Measurements from ENCODE around the gene AVL9.
"Not testable (repeated sequence)": the region's sequence is repeated elsewhere in the genome, so short reads cannot be mapped to it uniquely, and the experiment has no call there.

AVL9 gene

DNA sequence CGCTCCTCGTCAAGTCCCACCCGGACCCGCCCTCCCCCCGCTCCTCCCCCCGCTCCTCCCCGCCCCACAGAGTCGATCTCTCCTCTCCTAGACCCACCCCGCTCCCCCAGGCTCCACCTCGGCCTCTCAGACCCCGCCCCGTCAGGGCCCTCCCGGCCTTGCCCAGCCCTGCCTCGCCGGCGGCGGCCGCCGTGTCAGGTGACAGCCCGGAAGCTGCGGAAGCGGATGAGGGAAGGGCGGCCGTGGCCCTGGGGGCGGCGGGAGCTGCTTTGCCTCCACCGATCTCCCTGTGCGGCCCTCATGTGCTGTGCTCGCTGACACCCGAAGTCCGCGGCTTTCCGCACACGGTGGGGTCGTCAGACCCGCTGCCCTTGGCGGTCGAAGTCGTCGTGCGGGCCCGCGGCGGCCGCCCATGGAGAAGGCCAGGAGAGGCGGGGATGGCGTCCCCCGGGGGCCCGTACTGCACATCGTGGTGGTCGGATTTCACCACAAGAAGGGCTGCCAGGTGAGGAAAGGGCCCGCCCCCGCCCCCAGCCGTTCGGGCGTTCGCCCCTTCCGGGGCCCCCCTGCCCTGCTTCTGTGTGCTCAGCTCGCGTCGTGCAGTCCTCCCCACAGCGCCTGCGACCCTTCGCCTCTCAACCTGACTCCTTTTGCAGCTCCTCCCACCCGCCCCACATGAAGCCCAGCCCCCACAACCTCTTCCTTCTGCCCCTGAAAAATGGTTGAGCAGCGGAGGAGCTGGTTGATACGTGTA lies at the start of gene AVL9:
Gene AVL9, plus strand, starts transcription at position 192 of the 754 bp plus-strand sequence. Its CDS starts 221 bp downstream, at position 413.
- peak; percentile 81 for DNase-seq

GRCh38 chr7:32447218-32447617 lies 48.1 kb upstream of the AVL9 start:
- DNase-seq = no peak

DNA sequence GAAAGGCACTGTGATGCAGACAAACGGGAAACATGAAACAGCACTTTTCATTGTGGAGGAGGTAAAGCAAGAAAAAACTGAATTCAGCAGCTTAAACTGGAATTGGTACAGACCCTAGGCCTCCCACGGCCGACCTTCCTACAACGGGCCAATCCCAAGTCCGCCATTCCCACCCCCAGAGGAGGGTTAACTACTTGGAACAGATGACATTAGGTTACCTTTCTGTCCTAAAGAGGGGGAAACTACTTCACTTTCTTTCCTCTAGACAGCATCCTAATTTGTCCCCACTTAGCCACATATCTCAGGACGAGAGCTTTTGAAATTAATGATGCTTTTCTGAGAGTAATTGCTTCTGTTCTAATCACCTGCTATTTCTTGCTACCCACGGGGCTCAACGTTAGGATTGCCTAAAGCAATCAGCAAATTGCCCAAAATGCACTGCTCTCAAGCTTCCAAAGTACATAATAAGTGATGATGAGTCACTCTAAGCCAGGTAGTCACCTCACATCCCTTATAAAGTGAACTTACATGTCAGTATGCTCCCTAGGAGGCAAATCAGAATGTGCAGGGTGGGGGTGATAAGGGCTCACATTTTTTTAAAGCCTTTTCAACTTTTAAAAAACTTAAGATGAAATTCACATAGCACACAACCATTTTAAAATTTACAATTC lies 41.8 kb upstream of the AVL9 start:
- no peak for DNase-seq

DNA sequence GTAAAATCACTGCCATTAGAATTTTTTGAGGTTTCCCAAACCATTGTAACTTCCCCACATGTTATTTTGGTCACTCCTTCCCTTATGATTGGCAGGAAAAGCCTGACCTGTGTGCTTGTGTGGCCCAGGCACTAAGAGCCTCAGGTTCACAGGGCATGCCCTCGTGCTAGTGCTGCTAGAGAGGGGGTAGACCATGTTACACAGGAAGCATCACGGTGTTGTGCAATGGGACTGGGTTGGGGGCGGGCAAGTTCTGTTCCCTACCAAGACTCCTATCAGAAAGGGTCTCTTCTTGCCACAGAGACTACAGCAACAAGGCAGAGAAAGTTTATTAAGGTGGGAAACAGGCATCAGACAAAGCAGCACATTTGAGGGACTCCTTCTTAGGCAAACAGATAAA lies 37.3 kb upstream of the AVL9 start:
- no peak for DNase-seq

DNA sequence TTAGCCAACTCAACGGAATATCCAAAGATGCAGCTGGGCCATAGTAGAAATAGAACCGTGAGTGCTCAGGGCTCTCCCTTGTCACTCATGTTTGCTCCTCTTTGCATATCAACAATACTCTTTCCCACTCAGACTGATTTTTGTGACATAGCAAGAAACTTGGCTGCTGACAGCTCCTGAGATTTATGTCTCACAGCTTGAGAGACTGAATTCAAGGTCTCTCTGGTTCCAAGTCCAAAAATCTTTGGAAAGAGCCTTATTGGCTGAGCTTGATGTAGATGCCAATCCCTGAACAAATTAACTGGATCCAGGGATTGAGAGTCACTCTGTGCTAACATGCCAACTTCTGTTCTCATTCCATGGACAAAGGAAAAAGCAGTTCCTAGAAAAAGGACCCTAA lies 35.5 kb upstream of the AVL9 start:
- DNase-seq = no peak

DNA sequence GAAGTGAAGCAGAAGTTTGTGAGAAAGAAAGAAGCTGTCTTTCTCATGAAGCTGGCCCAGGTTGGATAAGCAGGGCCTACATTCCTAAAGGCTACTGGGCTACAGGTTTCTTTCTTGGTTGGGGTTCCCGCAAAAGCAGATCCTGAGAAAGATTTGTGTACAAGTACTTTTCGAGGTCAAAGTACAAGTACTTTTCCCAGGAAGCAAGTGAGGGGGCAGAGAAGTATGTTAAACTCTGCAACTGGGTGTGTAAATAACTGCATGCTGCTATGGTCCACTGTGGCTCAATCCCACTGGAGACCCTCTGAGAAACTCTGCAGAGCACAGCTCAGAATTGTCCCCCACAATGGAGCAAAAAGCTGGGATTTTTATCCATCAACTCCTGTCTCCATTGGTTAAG lies 33.8 kb upstream of the AVL9 start:
- DNase-seq = no peak

GRCh38 chr7:32462451-32462850 lies 32.8 kb upstream of the AVL9 start:
- DNase-seq = no peak

DNA sequence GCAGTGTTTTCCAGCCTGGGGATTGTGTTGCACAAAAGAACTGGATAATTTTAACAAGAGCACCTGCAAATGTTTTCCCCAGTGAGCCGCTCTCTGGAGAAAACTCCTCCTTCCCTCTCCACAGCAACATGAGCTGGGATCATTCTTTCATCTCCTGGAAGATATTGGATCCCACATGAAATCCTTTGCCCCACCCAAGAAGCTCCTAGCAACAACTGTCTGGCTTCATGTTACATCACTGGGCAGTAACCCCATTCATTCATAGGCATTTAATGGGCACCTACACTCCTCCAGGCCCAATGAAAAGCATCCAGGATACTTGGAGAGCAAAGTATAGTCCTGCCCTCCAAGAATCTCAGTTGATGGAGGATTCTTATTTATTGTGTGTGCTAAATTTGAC lies 32.3 kb upstream of the AVL9 start:
- no peak for DNase-seq

GRCh38 chr7:32464641-32465416 lies 30.5 kb upstream of the AVL9 start:
- DNase-seq = not testable (repeated sequence)

- not testable (repeated sequence) for DNase-seq
These were observed 25.3 kb upstream of the AVL9 start for GRCh38 chr7:32470004-32470403.

GRCh38 chr7:32470871-32471270 lies 24.4 kb upstream of the AVL9 start:
- DNase-seq = no peak

DNA sequence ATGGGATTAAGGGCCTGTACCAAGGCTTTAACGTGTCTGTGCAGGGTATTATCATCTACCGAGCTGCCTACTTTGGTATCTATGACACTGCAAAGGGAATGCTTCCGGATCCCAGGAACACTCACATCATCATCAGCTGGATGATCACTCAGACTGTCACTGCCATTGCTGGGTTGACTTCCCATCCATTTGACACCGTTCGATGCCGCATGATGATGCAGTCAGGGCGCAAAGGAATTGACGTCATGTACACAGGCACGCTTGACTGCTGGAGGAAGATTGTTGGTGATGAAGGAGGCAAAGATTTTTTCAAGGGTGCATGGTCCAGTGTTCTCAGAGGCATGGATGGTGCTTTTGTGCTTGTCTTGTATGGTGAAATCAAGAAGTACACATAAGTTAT lies 23.3 kb upstream of the AVL9 start:
- DNase-seq = no peak

DNA sequence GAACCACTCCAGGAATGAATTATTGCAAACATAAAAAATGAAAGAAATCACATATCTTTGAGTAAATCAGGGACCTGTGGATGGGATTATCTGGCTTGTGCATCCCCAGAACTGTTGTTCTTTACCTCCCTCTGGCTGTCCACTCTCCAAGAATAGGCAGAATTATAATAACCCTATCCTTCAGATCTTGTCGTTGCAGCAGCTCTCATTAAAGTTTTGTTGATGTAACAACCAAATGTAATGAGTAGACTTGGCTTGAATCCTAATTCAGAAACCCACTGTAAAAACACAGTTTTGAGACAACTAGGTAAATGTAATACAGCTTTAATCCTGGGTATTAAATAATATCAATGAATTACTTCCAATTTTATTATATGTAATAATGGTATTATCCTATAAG lies 21.3 kb upstream of the AVL9 start:
- no peak for DNase-seq

DNA sequence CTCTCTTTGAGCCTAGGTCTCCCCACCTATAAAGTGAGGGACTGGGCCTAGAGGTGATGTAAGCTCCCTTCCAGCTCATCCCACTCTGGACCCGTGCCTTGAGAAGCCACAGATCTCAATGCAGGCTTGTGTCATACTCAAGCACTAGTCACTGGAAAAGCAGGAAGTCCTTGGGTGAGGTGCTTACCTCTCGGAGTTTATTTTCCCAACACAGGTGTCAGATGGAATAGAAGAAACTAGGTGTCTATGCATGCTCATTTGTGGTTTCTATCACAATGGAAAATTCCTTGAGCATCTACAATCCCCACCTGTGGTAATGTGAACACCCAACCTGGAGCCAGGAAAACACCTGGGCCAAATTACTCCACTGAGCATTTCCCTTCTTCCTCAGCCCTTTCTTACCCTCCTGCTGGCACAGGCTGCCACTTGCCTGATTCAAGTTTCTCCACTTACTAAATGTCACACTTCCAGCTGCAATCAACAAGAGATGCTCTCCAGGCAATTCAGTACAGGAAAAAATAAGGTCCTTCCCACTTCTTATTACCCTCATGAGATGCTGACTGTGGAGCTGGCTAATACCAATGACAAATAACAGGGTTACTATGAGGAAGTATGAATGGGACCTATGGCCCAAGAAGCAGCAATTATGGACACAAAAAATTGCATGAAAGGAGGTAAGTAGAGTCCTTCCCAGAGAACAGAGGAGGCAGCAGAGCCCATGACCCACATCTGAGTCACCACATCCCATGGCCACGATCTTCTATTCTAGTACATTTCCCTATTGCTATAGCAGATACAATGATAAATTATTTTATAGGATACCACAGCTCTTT lies 18.3 kb upstream of the AVL9 start:
- DNase-seq = no peak

- no peak for DNase-seq
These were observed 17.7 kb upstream of the AVL9 start for GRCh38 chr7:32477649-32477980.

DNA sequence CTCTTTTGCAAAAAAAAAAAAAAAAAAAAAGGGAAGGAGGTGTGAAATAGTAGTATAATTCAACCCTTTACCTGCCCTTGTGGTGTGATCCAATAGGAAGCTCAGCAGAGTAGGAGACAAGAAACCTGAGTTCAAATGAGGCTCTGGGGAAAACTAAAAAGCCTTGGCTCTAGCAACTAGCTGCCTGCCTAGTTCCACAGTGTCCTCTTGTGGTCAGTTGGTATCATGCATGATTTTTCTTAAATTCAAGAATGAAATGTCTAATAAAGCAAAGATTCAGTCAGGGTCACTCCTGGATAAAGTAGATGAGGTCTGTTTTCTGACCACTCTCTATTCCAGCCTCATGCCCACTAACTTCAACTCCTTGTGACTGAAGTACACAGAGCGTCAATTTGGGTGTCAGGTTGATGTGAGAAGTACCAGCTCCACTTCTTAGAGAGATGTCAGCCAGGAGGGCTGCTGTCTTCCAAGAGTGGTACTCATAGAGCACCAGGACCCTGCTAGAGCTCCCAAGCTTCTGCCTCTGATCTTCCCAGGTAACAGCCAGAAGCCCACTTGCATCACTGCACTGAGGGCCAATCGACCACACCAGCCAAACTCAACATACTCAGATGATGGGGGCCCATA lies 15.6 kb upstream of the AVL9 start:
- no peak for DNase-seq

DNA sequence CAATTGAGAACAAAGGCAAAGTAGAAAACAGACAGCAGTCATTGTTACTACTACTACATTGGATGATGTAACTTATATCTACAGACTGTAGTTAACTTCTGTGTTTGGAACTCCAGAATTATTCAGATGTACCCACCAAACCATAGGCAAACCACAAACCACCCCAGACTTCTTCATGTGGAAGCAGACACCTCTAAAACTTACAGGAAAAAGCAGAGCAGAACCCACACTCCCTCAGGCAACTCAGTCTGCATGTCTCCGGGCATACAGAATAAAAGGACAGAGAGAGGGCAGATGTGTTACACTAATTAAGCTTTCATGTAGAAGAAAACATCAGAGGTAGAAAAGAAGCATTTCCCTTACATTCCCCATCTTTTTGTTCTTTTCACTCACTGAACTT lies 14.1 kb upstream of the AVL9 start:
- DNase-seq = no peak

- DNase-seq = no peak
These were observed 13.4 kb upstream of the AVL9 start for GRCh38 chr7:32481921-32482320.

DNA sequence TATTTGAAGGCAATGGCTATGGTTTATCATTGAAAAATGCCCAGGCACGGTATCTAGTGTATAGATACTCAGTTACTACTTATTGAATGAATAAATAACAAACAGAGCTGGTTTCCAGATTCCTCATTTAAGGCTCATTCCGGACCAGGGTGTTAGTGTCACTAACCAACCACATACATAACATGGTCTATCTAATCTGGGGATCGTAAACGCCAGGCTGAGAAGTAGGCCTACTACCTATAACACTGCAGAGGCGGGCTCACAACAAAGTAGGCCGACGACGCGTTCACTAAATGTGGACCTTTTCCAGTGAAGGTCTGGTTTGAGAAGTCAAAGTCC lies 5.5 kb upstream of the AVL9 start:
- DNase-seq = no peak

- DNase-seq = peak; percentile 88
These were observed 5.0 kb upstream of the AVL9 start, which contains the start of gene LSM5 for GRCh38 chr7:32490127-32490796. Gene LSM5, minus strand, starts transcription at chr7:32490380. Its CDS starts 15 bp downstream, at chr7:32490365.

GRCh38 chr7:32494946-32495297 lies 367 bp upstream of the AVL9 start:
- DNase-seq = no peak

All from KG1 (cell line).